Activated CD8-positive, alpha-beta memory T cell treated with anti-CD3 and anti-CD28 coated beads, Interleukin-2, amount 10 ng/mL, durations not matched to agents 7 days and 5 days (primary cell): ENCODE data around the gene UXS1. TPM values are rescaled to one million over a fixed set of nuclear protein-coding genes. Genes with fewer than 3 reads are reported as not detected.
A peak's percentile ranks its signal among the peaks of the same experiment; 100 is the strongest.

Source experiments
- ATAC-seq: fragments of 150-1000 bp; cut with Tn5 transposase; one replicate; pipeline ENCODE4 v1.10.0; 2021; ENCODE audit warnings: moderate library complexity
- CTCF ChIA-PET: fragments of 350-600 bp; sonication (Branson Sonifier 250); formaldehyde crosslinking; loops from one replicate; lab custom pipeline; 2021; ENCODE audit warnings: antibody characterized with exemption; lab: Charles Lee
- DNase-seq: peaks from one replicate; pipeline ENCODE4 v3.0.0-alpha.2; 2020
- H3K27ac Mint-ChIP-seq: one replicate; pipeline ENCODE4 v1.8.0; 2021; ENCODE audit warnings: mild to moderate bottlenecking, mixed read lengths
- H3K27me3 Mint-ChIP-seq: one replicate; pipeline ENCODE4 v1.8.0; 2021; ENCODE audit warnings: mixed read lengths
- H3K36me3 Mint-ChIP-seq: one replicate; pipeline ENCODE4 v1.8.0; 2021; ENCODE audit warnings: mild to moderate bottlenecking, mixed read lengths
- H3K4me1 Mint-ChIP-seq: one replicate; pipeline ENCODE4 v1.8.0; 2021; ENCODE audit warnings: mixed read lengths
- H3K4me3 Mint-ChIP-seq: one replicate; pipeline ENCODE4 v1.8.0; 2021; ENCODE audit warnings: mild to moderate bottlenecking, moderate library complexity, mixed read lengths
- H3K9me3 Mint-ChIP-seq: one replicate; pipeline ENCODE4 v1.8.0; 2022; ENCODE audit warnings: low read depth, mixed read lengths
- total RNA-seq, 2 experiments: library from RNA; stranded (reverse); gene quantifications; one replicate each; pipeline ENCODE4 v1.2.3, GENCODE V29; 2021

Gene UXS1
- total RNA-seq, 2 experiments from 2014 or later = 90.0 to 115 TPM

- no peaks in the 10 kb centered on the region for H3K9me3 Mint-ChIP-seq
- H3K27ac Mint-ChIP-seq = no peak overlapping the region
- H3K36me3 Mint-ChIP-seq = peaks cover 27% of the 10 kb centered on the region
- peaks cover 15% of the 10 kb centered on the region for H3K4me1 Mint-ChIP-seq
- no peak overlapping the region for H3K4me3 Mint-ChIP-seq
- CTCF ChIA-PET = interaction anchor here (0.9 to 1.1 kb wide), 3 partner anchors 10 to 59 kb away, joined by 3 read pairs; no protein-coding TSS in a partner anchor
- no peak for DNase-seq
- no peaks in the 10 kb centered on the region for H3K27me3 Mint-ChIP-seq
- ATAC-seq = no peak
Observed at GRCh38 chr2:106117882-106118684, 76.0 kb downstream of the UXS1 start.

- H3K27me3 Mint-ChIP-seq = no peaks in the 10 kb centered on the region
- ATAC-seq = no peak
- no peak overlapping the region for H3K27ac Mint-ChIP-seq
- H3K36me3 Mint-ChIP-seq = peaks cover 28% of the 10 kb centered on the region
- H3K9me3 Mint-ChIP-seq = no peaks in the 10 kb centered on the region
- CTCF ChIA-PET = interaction anchor here (0.5 to 1.1 kb wide), 4 partner anchors 9 to 363 kb away, joined by 3 to 4 read pairs (median 3); no protein-coding TSS in a partner anchor
- no peak overlapping the region for H3K4me3 Mint-ChIP-seq
- no peak for DNase-seq
- peaks cover 15% of the 10 kb centered on the region for H3K4me1 Mint-ChIP-seq
Observed at GRCh38 chr2:106117347-106117746, 76.8 kb downstream of the UXS1 start.

- peaks cover 29% of the 10 kb centered on the region for H3K36me3 Mint-ChIP-seq
- no peaks in the 10 kb centered on the region for H3K9me3 Mint-ChIP-seq
- no peak for ATAC-seq
- H3K4me1 Mint-ChIP-seq = peaks cover 15% of the 10 kb centered on the region
- CTCF ChIA-PET = no interaction called here
- no peak for DNase-seq
- no peak overlapping the region for H3K4me3 Mint-ChIP-seq
- no peak overlapping the region for H3K27ac Mint-ChIP-seq
- H3K27me3 Mint-ChIP-seq = no peaks in the 10 kb centered on the region
Observed at GRCh38 chr2:106116248-106116647, 77.9 kb downstream of the UXS1 start.

DNA sequence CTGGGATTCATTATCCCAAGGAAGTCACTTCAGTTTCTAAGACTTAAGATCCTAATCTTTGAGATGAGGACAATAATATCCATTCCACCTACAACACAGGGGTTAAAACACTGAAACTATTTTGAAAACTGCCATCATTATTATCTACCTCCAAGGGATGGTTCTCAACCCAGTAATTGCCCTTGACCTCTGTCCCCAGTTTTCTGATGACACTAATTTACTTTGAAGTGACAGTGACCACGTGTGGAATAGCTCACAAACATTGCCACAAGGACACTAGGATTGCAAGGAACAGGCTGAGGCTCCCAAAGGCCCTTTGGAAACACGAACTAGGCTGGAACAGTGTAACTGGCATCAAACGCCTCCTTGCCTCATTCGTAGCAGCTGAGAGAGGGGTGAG, 78.4 kb downstream of the UXS1 start:
- Mint-ChIP-seq H3K4me3 (no peak overlapping the region), H3K9me3 (no peaks in the 10 kb centered on the region), H3K36me3 (peaks cover 33% of the 10 kb centered on the region), H3K4me1 (peaks cover 15% of the 10 kb centered on the region), H3K27me3 (no peaks in the 10 kb centered on the region), H3K27ac (peak overlapping the region; percentile 4)
- ATAC-seq (no peak), DNase-seq (peak; percentile 36)
- CTCF ChIA-PET = no interaction called here

DNA sequence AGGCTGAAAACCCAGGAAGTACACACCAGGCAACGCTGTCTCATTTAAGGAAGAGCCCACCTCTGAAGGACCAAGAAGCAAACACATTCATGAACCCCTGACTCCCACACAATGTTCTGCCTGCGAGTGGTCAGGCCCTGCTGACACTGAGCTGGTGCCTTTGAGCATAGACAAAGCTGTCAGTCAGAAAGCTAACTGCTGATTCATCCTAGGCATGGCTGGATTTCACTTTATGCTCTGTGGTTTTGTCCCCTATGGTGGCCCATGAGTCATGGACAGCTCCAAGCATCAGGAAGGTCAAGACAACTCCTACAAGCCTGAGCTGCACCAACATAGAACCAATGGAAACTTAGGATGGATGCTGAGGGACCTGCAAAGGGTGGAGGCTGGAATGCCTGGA, 78.9 kb downstream of the UXS1 start:
- peak overlapping the region; percentile 38 for H3K27ac Mint-ChIP-seq
- CTCF ChIA-PET = no interaction called here
- H3K4me3 Mint-ChIP-seq = no peak overlapping the region
- no peaks in the 10 kb centered on the region for H3K9me3 Mint-ChIP-seq
- ATAC-seq = no peak
- peaks cover 34% of the 10 kb centered on the region for H3K36me3 Mint-ChIP-seq
- peaks cover 15% of the 10 kb centered on the region for H3K4me1 Mint-ChIP-seq
- peak; percentile 37 for DNase-seq
- H3K27me3 Mint-ChIP-seq = no peaks in the 10 kb centered on the region

DNA sequence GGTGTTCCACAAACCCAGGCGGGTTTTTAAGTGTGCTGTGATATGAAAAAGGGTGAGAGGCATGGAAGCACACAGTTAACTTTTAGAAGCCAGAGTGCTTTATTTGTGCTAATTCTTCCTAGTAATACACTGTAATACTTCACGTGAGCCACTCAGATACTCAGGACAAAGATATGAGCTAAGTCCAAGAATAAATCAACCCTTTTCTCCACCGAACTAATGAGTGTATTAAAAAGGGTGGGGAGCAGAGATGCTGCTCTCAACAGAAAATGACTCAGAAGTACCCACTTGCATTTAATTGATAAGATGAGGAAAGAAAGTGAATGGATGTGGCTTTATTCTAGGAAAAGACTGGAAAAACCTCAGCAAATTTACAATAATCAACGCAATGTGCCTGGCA, 79.9 kb downstream of the UXS1 start:
- Mint-ChIP-seq H3K4me1 (peaks cover 15% of the 10 kb centered on the region), H3K27ac (no peak overlapping the region), H3K27me3 (no peaks in the 10 kb centered on the region), H3K4me3 (no peak overlapping the region), H3K9me3 (no peaks in the 10 kb centered on the region), H3K36me3 (peaks cover 34% of the 10 kb centered on the region)
- DNase-seq = no peak
- ATAC-seq = no peak
- CTCF ChIA-PET = interaction anchor here (0.9 kb wide), 1 partner anchor 10 kb away, joined by 3 read pairs; no protein-coding TSS in a partner anchor

DNA sequence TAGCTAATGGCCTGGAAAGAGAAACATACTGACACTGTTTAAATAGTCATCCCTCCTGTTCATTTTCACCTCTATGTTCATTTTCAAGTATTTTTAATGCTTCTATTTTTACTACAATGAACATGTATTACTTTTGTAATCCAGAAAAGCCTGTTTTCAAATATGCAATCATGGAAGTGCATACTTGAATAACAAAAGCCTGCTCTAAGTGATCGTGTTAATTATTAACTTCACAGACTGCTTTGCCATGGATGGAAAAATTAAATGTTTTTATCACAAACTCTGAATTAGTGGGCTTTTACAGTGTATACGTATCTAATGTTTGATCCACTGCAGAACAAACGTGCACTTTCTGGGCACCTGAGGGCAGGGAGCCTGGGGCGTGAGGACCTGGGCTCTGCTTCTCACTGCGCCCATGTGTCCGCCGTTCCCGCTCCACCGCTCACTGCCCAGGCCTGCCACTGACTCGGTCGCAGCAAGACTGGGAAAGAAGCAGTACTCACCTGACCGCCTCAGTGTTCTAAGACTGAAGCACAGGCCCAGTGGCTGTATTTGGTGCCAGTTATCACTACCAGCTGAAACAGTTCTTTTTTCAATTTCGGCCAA, 80.6 kb downstream of the UXS1 start:
- CTCF ChIA-PET = interaction anchor here (0.9 to 1.0 kb wide), 2 partner anchors 9 to 45 kb away, joined by 3 read pairs; no protein-coding TSS in a partner anchor
- Mint-ChIP-seq H3K27ac (no peak overlapping the region), H3K4me3 (no peak overlapping the region), H3K27me3 (no peaks in the 10 kb centered on the region), H3K4me1 (peaks cover 15% of the 10 kb centered on the region), H3K36me3 (peaks cover 34% of the 10 kb centered on the region), H3K9me3 (no peaks in the 10 kb centered on the region)
- DNase-seq = no peak
- ATAC-seq = no peak

GRCh38 chr2:106111882-106112571, 82.1 kb downstream of the UXS1 start:
- Mint-ChIP-seq H3K27me3 (no peaks in the 10 kb centered on the region), H3K4me3 (no peak overlapping the region), H3K4me1 (peaks cover 20% of the 10 kb centered on the region), H3K36me3 (peaks cover 29% of the 10 kb centered on the region), H3K9me3 (no peaks in the 10 kb centered on the region), H3K27ac (no peak overlapping the region)
- CTCF ChIA-PET = interaction anchor here (1.3 kb wide), 1 partner anchor 48 kb away, joined by 3 read pairs; no protein-coding TSS in a partner anchor
- ATAC-seq = no peak
- peak; percentile 37 for DNase-seq

DNA sequence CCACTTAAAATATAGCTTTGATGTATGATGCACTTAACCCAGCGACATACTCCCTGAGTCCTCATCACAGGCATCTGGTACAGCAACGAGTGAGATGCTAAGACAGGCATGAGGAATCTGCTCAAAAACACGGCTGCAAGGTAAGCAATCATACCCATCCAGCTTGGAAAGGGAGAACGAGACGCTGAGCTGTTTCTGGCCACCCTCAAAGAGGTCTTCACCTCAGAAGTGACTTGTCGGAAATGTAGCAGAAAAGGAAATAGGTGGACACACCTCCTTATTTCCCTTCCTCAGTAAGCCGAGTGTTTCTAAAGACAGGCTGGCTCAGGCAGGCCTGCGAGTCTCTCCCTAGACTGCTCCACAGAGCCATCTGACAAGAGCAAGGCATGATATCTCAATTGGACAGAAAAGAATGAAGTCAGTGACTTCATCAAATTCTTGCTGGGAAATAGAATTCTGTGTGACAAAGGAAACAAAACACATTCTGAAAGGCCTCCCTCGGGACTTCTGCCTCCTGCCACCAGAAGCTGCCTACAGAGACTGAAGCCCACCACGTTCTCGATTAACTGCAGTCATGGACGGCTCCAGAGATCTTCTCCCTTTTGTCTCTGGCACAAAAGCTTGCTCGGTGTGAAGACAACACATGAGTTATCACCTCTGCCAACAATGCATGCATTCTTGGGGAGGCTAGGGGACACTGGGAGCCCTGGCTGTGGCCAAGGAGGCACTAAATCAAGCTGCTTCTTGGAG, 84.3 kb downstream of the UXS1 start:
- Mint-ChIP-seq H3K4me1 (peaks cover 13% of the 10 kb centered on the region), H3K9me3 (no peaks in the 10 kb centered on the region), H3K36me3 (peaks cover 17% of the 10 kb centered on the region), H3K27ac (no peak overlapping the region), H3K4me3 (no peak overlapping the region), H3K27me3 (no peaks in the 10 kb centered on the region)
- ATAC-seq (no peak), DNase-seq (no peak)
- CTCF ChIA-PET = interaction anchor here (0.8 to 1.2 kb wide), 2 partner anchors 76 to 99 kb away, joined by 3 to 5 read pairs; no protein-coding TSS in a partner anchor

- ATAC-seq = no peak
- Mint-ChIP-seq H3K27ac (no peak overlapping the region), H3K4me1 (peaks cover 14% of the 10 kb centered on the region), H3K9me3 (no peaks in the 10 kb centered on the region), H3K4me3 (no peak overlapping the region), H3K36me3 (peaks cover 19% of the 10 kb centered on the region), H3K27me3 (no peaks in the 10 kb centered on the region)
- CTCF ChIA-PET = interaction anchor here (0.7 to 1.4 kb wide), 3 partner anchors 9 to 431 kb away, joined by 3 read pairs; no protein-coding TSS in a partner anchor
- DNase-seq = no peak
Observed at GRCh38 chr2:106108791-106109190, 85.3 kb downstream of the UXS1 start.

DNA sequence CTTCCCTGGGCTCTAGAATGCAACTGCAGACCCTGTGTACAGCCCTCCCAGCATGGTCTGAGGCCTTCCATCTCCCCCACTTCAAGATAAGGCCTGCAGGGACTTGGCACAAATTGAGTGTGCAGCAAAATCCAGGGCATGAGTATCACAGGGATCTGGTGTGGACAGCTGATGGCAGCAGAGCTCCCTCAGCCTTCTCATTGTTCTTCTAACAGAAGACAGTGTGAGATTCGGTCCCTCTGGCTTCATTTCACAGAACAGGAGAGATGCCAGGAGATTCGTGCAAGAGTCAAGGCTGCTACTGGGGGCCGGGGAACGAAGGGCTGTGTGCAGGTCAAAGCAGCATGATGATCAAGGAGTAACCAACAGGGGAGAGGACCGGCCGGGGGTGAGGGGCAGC, 85.8 kb downstream of the UXS1 start:
- Mint-ChIP-seq H3K27ac (no peak overlapping the region), H3K27me3 (no peaks in the 10 kb centered on the region), H3K9me3 (no peaks in the 10 kb centered on the region), H3K4me1 (peaks cover 14% of the 10 kb centered on the region), H3K36me3 (peaks cover 19% of the 10 kb centered on the region), H3K4me3 (no peak overlapping the region)
- CTCF ChIA-PET = interaction anchor here (0.7 to 1.4 kb wide), 4 partner anchors 10 to 431 kb away, joined by 3 to 5 read pairs (median 3); no protein-coding TSS in a partner anchor
- DNase-seq (peak; percentile 40), ATAC-seq (no peak)

- H3K27me3 Mint-ChIP-seq = no peaks in the 10 kb centered on the region
- DNase-seq (peak; percentile 48), ATAC-seq (no peak)
- no peak overlapping the region for H3K4me3 Mint-ChIP-seq
- no peaks in the 10 kb centered on the region for H3K9me3 Mint-ChIP-seq
- CTCF ChIA-PET = interaction anchor here (0.9 to 1.4 kb wide), 3 partner anchors 10 to 85 kb away, joined by 3 to 5 read pairs (median 3); no protein-coding TSS in a partner anchor
- H3K27ac Mint-ChIP-seq = no peak overlapping the region
- peaks cover 20% of the 10 kb centered on the region for H3K36me3 Mint-ChIP-seq
- H3K4me1 Mint-ChIP-seq = peaks cover 14% of the 10 kb centered on the region
Observed at GRCh38 chr2:106107509-106108131, 86.5 kb downstream of the UXS1 start.
